KMS-11 (cell line): ENCODE data around the gene BBS10.

Experiments
- H2AFZ ChIP-seq: fragments of 200-600 bp; sonication (generic); 2 replicates; pipeline ENCODE4 v1.6.1; 2016; ENCODE audit warnings: antibody characterized with exemption, mixed run types, low read depth
- H3K27ac ChIP-seq: fragments of 200-600 bp; sonication (generic); 2 replicates; pipeline ENCODE4 v1.6.1; 2016; ENCODE audit warnings: mild to moderate bottlenecking, mixed run types
- H3K27me3 ChIP-seq: fragments of 200-600 bp; sonication (generic); 2 replicates; pipeline ENCODE4 v1.6.1; 2017; ENCODE audit warnings: mild to moderate bottlenecking, low read depth, mixed run types, moderate library complexity; ENCODE audit not compliant: insufficient read depth
- H3K36me3 ChIP-seq: fragments of 200-600 bp; sonication (generic); 2 replicates; pipeline ENCODE4 v1.6.1; 2017; ENCODE audit warnings: mild to moderate bottlenecking, mixed run types; ENCODE audit not compliant: insufficient read depth
- H3K4me1 ChIP-seq: fragments of 200-600 bp; sonication (generic); 2 replicates; pipeline ENCODE4 v1.6.1; 2016; ENCODE audit warnings: mild to moderate bottlenecking, low read depth, mixed run types; ENCODE audit not compliant: poor library complexity, severe bottlenecking
- H3K4me2 ChIP-seq: fragments of 200-600 bp; sonication (generic); 2 replicates; pipeline ENCODE4 v1.7.0; 2016; ENCODE audit warnings: mild to moderate bottlenecking, mixed run types
- H3K4me3 ChIP-seq: fragments of 200-600 bp; sonication (generic); IDR thresholded peaks from 2 replicates; pipeline ENCODE4 v1.6.1; 2017; ENCODE audit warnings: low read depth, low read length, mixed read lengths; ENCODE audit not compliant: insufficient read depth
- H3K79me2 ChIP-seq: fragments of 200-600 bp; sonication (generic); 2 replicates; pipeline ENCODE4 v1.6.1; 2016; ENCODE audit warnings: low read depth, mixed run types; ENCODE audit not compliant: insufficient read depth
- H3K9ac ChIP-seq: fragments of 200-600 bp; sonication (generic); 2 replicates; pipeline ENCODE4 v1.6.1; 2016; ENCODE audit warnings: mild to moderate bottlenecking, mixed run types
- H4K20me1 ChIP-seq: fragments of 200-600 bp; sonication (generic); 2 replicates; pipeline ENCODE4 v1.6.1; 2016; ENCODE audit warnings: mild to moderate bottlenecking, mixed run types; ENCODE audit not compliant: insufficient read depth
- CTCF ChIP-seq: fragments of 200-600 bp; sonication (generic); conservative IDR thresholded peaks from 2 replicates; pipeline ENCODE4 v1.6.1; 2017; ENCODE audit warnings: low read depth, mild to moderate bottlenecking, antibody characterized with exemption, low read length, moderate library complexity, mixed read lengths

The BBS10 gene

GRCh38 chr12:76316468-76316867 lies 31.7 kb downstream of the BBS10 start:
- Histone ChIP-seq H3K4me1 (no peaks in the 10 kb centered on the region), H3K36me3 (no peaks in the 10 kb centered on the region), H4K20me1 (no peaks in the 10 kb centered on the region), H3K4me2 (no peak overlapping the region), H3K27ac (no peak overlapping the region), H3K27me3 (no peaks in the 10 kb centered on the region), H3K4me3 (no peak overlapping the region), H2AFZ (no peak overlapping the region), H3K9ac (no peak overlapping the region), H3K79me2 (no peaks in the 10 kb centered on the region)
- no peak for TF ChIP-seq CTCF

- TF ChIP-seq CTCF = no peak
These were observed 34.9 kb downstream of the BBS10 start for GRCh38 chr12:76313299-76313698.

GRCh38 chr12:76312315-76312714 lies 35.9 kb downstream of the BBS10 start:
- Histone ChIP-seq H3K27me3 (no peaks in the 10 kb centered on the region), H3K9ac (no peak overlapping the region), H4K20me1 (no peaks in the 10 kb centered on the region), H2AFZ (no peak overlapping the region), H3K27ac (no peak overlapping the region), H3K4me1 (no peaks in the 10 kb centered on the region), H3K79me2 (no peaks in the 10 kb centered on the region), H3K4me2 (no peak overlapping the region), H3K36me3 (no peaks in the 10 kb centered on the region), H3K4me3 (no peak overlapping the region)
- TF ChIP-seq CTCF = no peak

More at GRCh38 chr12:76313299-76313698, 34.9 kb downstream of the BBS10 start:
- H2AFZ ChIP-seq = no peak overlapping the region
- H3K9ac ChIP-seq = no peak overlapping the region
- H4K20me1 ChIP-seq = no peaks in the 10 kb centered on the region
- H3K27me3 ChIP-seq = no peaks in the 10 kb centered on the region
- no peaks in the 10 kb centered on the region for H3K4me1 ChIP-seq
- H3K4me2 ChIP-seq = no peak overlapping the region
- no peaks in the 10 kb centered on the region for H3K79me2 ChIP-seq
- H3K36me3 ChIP-seq = no peaks in the 10 kb centered on the region
- H3K4me3 ChIP-seq = no peak overlapping the region
- no peak overlapping the region for H3K27ac ChIP-seq

DNA sequence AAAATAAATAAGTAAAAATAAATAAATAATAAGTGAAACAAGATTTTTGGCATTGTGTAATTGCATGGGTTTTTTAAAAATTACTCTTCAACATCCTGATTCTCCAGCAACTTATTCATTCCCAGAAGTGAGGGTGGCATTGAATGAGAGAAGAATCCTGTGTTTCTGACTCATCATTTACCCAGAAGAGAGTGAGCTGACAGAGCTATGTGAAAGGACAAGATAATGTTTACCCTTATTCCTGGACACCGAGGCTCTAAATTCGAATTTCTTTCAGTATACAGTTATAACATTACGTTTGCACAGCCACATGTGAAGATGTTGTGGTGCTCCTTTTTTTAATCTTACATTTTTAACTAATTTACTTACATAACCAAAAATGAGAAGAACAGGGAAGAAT lies 36.4 kb downstream of the BBS10 start:
- Histone ChIP-seq H3K4me1 (no peaks in the 10 kb centered on the region), H3K9ac (no peak overlapping the region), H3K79me2 (no peaks in the 10 kb centered on the region), H3K27ac (no peak overlapping the region), H3K36me3 (no peaks in the 10 kb centered on the region), H4K20me1 (no peaks in the 10 kb centered on the region), H3K4me2 (no peak overlapping the region), H3K4me3 (no peak overlapping the region), H3K27me3 (no peaks in the 10 kb centered on the region), H2AFZ (no peak overlapping the region)
- no peak for TF ChIP-seq CTCF

DNA sequence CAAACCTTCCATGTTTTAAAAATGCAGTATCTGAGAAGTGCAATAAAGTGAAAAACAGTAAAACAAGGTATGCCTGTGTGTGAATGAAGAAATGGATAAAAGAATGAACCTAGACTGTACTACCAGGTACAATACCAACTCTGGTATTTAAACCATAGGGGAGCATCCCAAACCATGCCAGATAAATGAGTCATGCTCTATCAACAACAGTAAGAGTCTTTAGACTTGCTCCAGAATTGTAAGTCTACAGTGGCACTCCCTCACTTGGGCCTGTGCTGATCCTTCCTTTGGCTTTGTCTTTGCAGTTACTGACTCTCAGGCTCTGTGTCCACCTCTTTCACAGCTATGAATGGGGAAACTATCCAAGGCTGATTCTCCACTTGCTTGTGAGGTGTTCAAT lies 38.1 kb downstream of the BBS10 start:
- Histone ChIP-seq H3K4me1 (no peaks in the 10 kb centered on the region), H3K79me2 (no peaks in the 10 kb centered on the region), H3K9ac (no peak overlapping the region), H3K36me3 (no peaks in the 10 kb centered on the region), H3K27ac (no peak overlapping the region), H4K20me1 (no peaks in the 10 kb centered on the region), H3K4me2 (no peak overlapping the region), H3K4me3 (no peak overlapping the region), H3K27me3 (no peaks in the 10 kb centered on the region), H2AFZ (no peak overlapping the region)
- TF ChIP-seq CTCF = no peak
